Gastrocnemius medialis (tissue), 4 donors: ENCODE data around the gene IMPG2. TPM values are rescaled to one million over a fixed set of nuclear protein-coding genes. Genes with fewer than 3 reads are reported as not detected.

Experiments
- ATAC-seq, 2 donors: fragments of 150-250 bp; one replicate each; pipeline ENCODE4 v1.9.1; 2016
- DNase-seq, 2 donors: peaks; one replicate each; pipeline ENCODE4 v3.0.0-alpha.2; 2019
- H3K27ac ChIP-seq, 4 donors: fragments of 200-600 bp; sonication (generic); 1 replicate in 1 of 4; 2 replicates in 3 of 4; pipeline ENCODE4 v1.5.1; 2016 to 2018; ENCODE audit warnings: mild to moderate bottlenecking in 2 of 4, moderate library complexity in 1 of 4
- H3K27me3 ChIP-seq, 3 donors: fragments of 200-600 bp; sonication (generic) in 2 of 3; 1 replicate in 1 of 3; 2 replicates in 2 of 3; pipeline versions ENCODE4 v1.5.1 to v1.6.0; 2016 to 2019; ENCODE audit warnings: mild to moderate bottlenecking in 1 of 3, moderate library complexity in 1 of 3
- H3K36me3 ChIP-seq, 2 donors: fragments of 200-600 bp; sonication (generic) in 1 of 2; one replicate each; pipeline ENCODE4 v1.5.1; 2017 to 2018
- H3K4me1 ChIP-seq, 2 donors: fragments of 200-600 bp; sonication (generic) in 1 of 2; one replicate each; pipeline ENCODE4 v1.5.1; 2016 to 2017; ENCODE audit warnings: mild to moderate bottlenecking in 2 of 2
- H3K4me3 ChIP-seq, 4 donors: fragments of 200-600 bp; sonication (generic) in 3 of 4; 1 replicate in 1 of 4; 2 replicates in 3 of 4; pipeline ENCODE4 v1.5.1; 2016 to 2019; ENCODE audit warnings: mild to moderate bottlenecking in 2 of 4
- H3K9me3 ChIP-seq, 3 donors: fragments of 200-600 bp; sonication (generic) in 2 of 3; 1 replicate in 1 of 3; 2 replicates in 2 of 3; pipeline ENCODE4 v1.5.1; 2016 to 2019
- CTCF ChIP-seq, 5 experiments: fragments of 450-650 bp in 3 of 5; fragments of 200-600 bp in 2 of 5; sonication (generic) in 2 of 5; IDR thresholded peaks in 4 of 5; conservative IDR thresholded peaks in 1 of 5; 1 replicate in 4 of 5; 2 replicates in 1 of 5; pipeline ENCODE4 v1.5.1; 2016 to 2019; ENCODE audit warnings: antibody characterized with exemption in 5 of 5, mild to moderate bottlenecking in 3 of 5, moderate library complexity in 3 of 5
- POLR2A ChIP-seq, 2 donors: fragments of 450-650 bp; IDR thresholded peaks; one replicate each; pipeline ENCODE4 v1.6.1; 2017; ENCODE audit warnings: antibody characterized with exemption in 2 of 2, mild to moderate bottlenecking in 2 of 2, moderate library complexity in 2 of 2
- in situ Hi-C, 4 donors: fragments of 200-750 bp; cut with MboI; loops; one replicate each; pipeline versions ENCODE4 v1.15.0 to v1.8.0; 2017; ENCODE audit warnings: low sequenced_read_pairs in 4 of 4
- intact Hi-C: fragments of 100-400 bp; cut with DNase I; formaldehyde crosslinking; loops from one replicate; pipeline ENCODE4 v1.15.1; 2023; ENCODE audit warnings: low total_unique reads
- total RNA-seq, 4 donors: library from RNA; depleted of rRNA; stranded (reverse); fragments of >200 nt; gene quantifications; one replicate each; pipeline versions ENCODE4 v1.1.0 to v1.2.3, GENCODE V29; 2016

IMPG2 gene
- total RNA-seq, 4 donors from 2014 or later: 0.13 to 0.42 (median 0.36) TPM; not detected in 1

- H3K4me3 ChIP-seq: no peak overlapping the region
- DNase-seq: no peak
- H3K27me3 ChIP-seq: no peaks in the 10 kb centered on the region
- no peaks in the 10 kb centered on the region for H3K36me3 ChIP-seq
- in situ Hi-C loops (no loop called here), intact Hi-C loops (no loop called here)
- H3K4me1 ChIP-seq: no peaks in the 10 kb centered on the region
- no peak for ATAC-seq
- no peak overlapping the region for H3K27ac ChIP-seq
- H3K9me3 ChIP-seq: no peaks in the 10 kb centered on the region
- TF ChIP-seq CTCF (IDR thresholded peaks at IDR 0.05 in 4 of 5, conservative IDR thresholded peaks at IDR 0.05 in 1 of 5): no peak
- TF ChIP-seq POLR2A (IDR thresholded peaks at IDR 0.05): no peak
Observed at GRCh38 chr3:101300073-101300472, 20.3 kb downstream of the IMPG2 start.

- H3K9me3 ChIP-seq: no peaks in the 10 kb centered on the region
- H3K4me3 ChIP-seq: no peak overlapping the region
- TF ChIP-seq POLR2A (IDR thresholded peaks at IDR 0.05) (no peak), CTCF (IDR thresholded peaks at IDR 0.05 in 4 of 5, conservative IDR thresholded peaks at IDR 0.05 in 1 of 5) (no peak)
- H3K27ac ChIP-seq: no peak overlapping the region
- ATAC-seq (no peak), DNase-seq (no peak)
- H3K36me3 ChIP-seq: no peaks in the 10 kb centered on the region
- in situ Hi-C loops (no loop called here), intact Hi-C loops (no loop called here)
- no peaks in the 10 kb centered on the region for H3K27me3 ChIP-seq
- peaks cover 0 to 13% of the 10 kb centered on the region in 2 donors for H3K4me1 ChIP-seq
Observed at GRCh38 chr3:101292027-101292426, 28.3 kb downstream of the IMPG2 start.

GRCh38 chr3:101288294-101288693, 32.1 kb downstream of the IMPG2 start:
- no peak for ATAC-seq
- no peak overlapping the region for H3K4me3 ChIP-seq
- intact Hi-C loops (no loop called here), in situ Hi-C loops (no loop called here)
- H3K27me3 ChIP-seq: no peaks in the 10 kb centered on the region
- H3K36me3 ChIP-seq: no peaks in the 10 kb centered on the region
- H3K9me3 ChIP-seq: no peaks in the 10 kb centered on the region
- no peak overlapping the region for H3K27ac ChIP-seq
- peaks cover 0 to 13% of the 10 kb centered on the region in 2 donors for H3K4me1 ChIP-seq
- no peak for DNase-seq
- TF ChIP-seq CTCF (IDR thresholded peaks at IDR 0.05 in 4 of 5, conservative IDR thresholded peaks at IDR 0.05 in 1 of 5): no peak
- no peak for TF ChIP-seq POLR2A (IDR thresholded peaks at IDR 0.05)

- Histone ChIP-seq H3K27me3 (no peaks in the 10 kb centered on the region), H3K9me3 (no peaks in the 10 kb centered on the region), H3K4me3 (no peak overlapping the region), H3K27ac (no peak overlapping the region), H3K36me3 (no peaks in the 10 kb centered on the region), H3K4me1 (no peaks in the 10 kb centered on the region)
- no peak for ATAC-seq
- intact Hi-C loops (no loop called here), in situ Hi-C loops (no loop called here)
- TF ChIP-seq CTCF (IDR thresholded peaks at IDR 0.05 in 4 of 5, conservative IDR thresholded peaks at IDR 0.05 in 1 of 5) (no peak), POLR2A (IDR thresholded peaks at IDR 0.05) (no peak)
- DNase-seq: no peak
Observed at GRCh38 chr3:101284757-101285156, 35.6 kb downstream of the IMPG2 start.

- no peaks in the 10 kb centered on the region for H3K4me1 ChIP-seq
- no peak for DNase-seq
- H3K27me3 ChIP-seq: no peaks in the 10 kb centered on the region
- intact Hi-C loops (no loop called here), in situ Hi-C loops (no loop called here)
- no peaks in the 10 kb centered on the region for H3K9me3 ChIP-seq
- ATAC-seq: no peak
- H3K36me3 ChIP-seq: no peaks in the 10 kb centered on the region
- no peak overlapping the region for H3K4me3 ChIP-seq
- no peak for TF ChIP-seq CTCF (IDR thresholded peaks at IDR 0.05 in 4 of 5, conservative IDR thresholded peaks at IDR 0.05 in 1 of 5)
- TF ChIP-seq POLR2A (IDR thresholded peaks at IDR 0.05): no peak
- no peak overlapping the region for H3K27ac ChIP-seq
Observed at GRCh38 chr3:101281521-101282030, 38.8 kb downstream of the IMPG2 start.
